H54 (cell line): ENCODE measurements around the gene SYN1.
"Not testable (repeated sequence)": the region's sequence is repeated elsewhere in the genome, so short reads cannot be mapped to it uniquely, and the experiment has no call there.

Experiments
- DNase-seq: peaks from one replicate; pipeline ENCODE4 v3.0.0; 2011; ENCODE audit warnings: low spot score, mixed read lengths; ENCODE audit not compliant: insufficient read length
- FAIRE-seq: peaks from 3 replicates; lab custom pipeline; 2011; peaks lifted over from hg19 to GRCh38; lab: Jason Lieb, UNC
- POLR2A ChIP-seq: IDR thresholded peaks from 2 replicates; pipeline ENCODE4 v1.6.1; 2011; ENCODE audit warnings: low read depth, mild to moderate bottlenecking, low read length

The SYN1 gene

DNA sequence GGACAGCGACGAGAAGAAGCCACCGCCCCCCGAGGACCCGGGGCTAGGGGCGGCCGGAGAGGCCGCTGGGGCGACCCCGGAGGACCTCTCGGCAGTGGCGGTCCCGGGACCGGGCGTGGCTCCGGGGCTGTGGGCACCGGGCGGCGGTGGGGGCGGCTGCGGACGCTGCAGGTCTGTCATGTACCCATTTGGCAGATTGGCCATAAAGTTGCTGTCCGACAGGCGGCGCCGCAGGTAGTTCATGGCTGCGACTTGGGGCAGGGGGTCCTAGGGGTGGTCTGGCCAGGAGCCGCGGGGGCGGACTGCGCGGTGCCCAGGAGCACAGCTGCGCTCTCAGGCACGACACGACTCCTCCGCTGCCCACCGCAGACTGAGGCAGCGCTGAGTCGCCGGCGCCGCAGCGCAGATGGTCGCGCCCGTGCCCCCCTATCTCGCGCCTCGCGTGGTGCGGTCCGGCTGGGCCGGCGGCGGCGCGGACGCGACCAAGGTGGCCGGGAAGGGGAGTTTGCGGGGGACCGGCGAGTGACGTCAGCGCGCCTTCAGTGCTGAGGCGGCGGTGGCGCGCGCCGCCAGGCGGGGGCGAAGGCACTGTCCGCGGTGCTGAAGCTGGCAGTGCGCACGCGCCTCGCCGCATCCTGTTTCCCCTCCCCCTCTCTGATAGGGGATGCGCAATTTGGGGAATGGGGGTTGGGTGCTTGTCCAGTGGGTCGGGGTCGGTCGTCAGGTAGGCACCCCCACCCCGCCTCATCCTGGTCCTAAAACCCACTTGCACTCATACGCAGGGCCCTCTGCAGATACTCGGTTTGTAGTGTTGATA is at the start of gene SYN1:
Gene SYN1 (minus strand): TSS at position 372 of the 817 bp plus-strand sequence. CDS start 129 bp downstream, at position 243.
- DNase-seq (no peak), FAIRE-seq (no peak)
- no peak for TF ChIP-seq POLR2A

DNA sequence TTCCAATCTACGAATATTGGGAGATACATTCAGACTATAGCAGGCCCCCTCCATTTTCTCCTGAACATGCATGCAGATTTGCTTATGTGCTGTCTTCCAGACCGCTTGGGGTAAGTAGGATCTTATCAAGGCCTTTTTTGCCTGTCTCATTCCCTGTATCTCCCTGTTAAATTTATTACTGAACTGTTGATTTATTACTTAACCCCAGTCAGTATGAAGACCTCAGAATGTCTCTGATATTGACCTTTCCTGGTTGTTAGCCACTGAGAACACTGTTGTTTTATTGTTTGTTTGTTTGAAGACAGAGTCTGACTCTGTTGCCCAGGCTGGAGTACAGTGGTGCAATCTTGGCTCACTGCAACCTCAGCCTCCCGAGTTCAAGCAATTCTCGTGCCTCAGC is 46.1 kb upstream of the SYN1 start:
- FAIRE-seq, DNase-seq: not testable (repeated sequence)

DNA sequence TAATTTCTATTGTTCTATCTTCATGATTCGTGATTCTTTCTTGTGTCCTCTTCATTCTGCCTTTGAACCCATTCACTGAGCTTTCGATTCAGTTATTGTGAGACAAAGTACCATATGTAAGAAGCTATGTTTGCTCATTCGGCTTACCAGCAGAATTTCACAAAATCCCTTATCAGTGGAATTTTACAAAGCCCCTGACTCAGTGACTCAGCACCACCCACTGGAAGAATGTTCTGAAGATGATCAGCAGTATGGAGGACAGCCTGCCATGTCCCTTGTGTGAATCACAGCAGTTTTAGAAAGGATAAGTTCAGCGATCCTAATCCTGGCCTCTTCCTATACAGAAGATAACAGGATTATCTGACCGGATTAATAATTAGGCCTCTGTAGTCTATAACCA is 45.1 kb upstream of the SYN1 start:
- DNase-seq = no peak
- FAIRE-seq = no peak
- TF ChIP-seq POLR2A = no peak

DNA sequence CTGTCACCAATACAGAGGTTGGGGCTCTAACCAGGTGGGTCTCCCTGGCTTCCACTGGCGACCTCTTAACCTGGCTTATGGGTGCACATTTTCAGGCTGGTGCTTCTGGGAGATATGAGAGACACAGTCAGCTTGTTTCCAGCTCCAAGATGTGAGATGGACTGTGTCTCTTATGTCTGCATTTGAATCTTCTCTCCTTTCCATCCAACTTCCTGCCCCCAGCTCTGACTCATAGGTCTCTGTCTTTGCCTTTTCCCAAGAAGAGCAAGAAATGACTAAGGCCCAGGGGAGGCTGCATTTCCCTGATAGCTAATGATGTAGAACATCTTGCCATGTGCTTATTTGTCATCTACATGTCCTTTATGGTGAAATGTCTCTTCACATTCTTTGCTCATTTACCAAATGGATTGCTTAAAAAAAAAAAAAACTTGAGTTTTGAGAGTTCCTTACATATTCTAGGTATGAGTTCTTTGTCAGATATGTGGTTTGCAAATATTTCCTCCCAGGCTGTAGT is 42.5 kb upstream of the SYN1 start:
- no peak for DNase-seq
- no peak for TF ChIP-seq POLR2A
- FAIRE-seq = no peak

DNA sequence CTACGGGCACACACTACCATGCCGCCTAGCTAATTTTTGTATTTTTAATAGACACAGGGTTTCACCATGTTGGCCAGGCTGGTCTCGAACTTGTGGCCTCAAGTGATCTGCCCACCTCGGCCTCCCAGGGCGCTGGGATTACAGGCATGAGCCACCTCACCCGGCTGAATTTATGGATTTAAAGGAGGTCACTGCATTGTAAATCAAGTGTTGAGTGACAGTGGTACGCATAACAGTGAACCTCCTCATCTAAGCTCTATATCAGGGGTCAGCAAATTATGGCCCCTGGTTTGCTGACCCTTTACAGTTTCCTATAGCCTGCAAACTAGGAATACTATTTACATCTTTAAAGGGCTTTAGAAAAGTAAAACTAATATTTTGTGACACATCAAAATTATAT is 41.9 kb upstream of the SYN1 start:
- TF ChIP-seq POLR2A = no peak
- FAIRE-seq (no peak), DNase-seq (no peak)

DNA sequence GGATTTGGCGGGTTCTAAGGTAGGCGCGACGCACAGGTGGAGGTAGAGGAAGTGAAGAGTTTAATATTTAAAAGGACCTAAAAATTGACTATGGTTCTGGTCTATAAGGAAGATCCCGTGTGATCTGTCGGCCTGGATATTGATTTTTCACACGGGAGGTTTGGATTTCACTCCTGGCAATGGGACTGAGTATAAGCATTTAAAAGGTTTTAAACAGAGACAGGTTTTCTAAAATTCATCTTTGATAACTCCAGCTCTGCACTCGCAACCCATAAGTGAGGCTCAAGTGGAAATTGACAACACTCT is 39.7 kb upstream of the SYN1 start:
- FAIRE-seq (no peak), DNase-seq (no peak)
- TF ChIP-seq POLR2A = no peak

DNA sequence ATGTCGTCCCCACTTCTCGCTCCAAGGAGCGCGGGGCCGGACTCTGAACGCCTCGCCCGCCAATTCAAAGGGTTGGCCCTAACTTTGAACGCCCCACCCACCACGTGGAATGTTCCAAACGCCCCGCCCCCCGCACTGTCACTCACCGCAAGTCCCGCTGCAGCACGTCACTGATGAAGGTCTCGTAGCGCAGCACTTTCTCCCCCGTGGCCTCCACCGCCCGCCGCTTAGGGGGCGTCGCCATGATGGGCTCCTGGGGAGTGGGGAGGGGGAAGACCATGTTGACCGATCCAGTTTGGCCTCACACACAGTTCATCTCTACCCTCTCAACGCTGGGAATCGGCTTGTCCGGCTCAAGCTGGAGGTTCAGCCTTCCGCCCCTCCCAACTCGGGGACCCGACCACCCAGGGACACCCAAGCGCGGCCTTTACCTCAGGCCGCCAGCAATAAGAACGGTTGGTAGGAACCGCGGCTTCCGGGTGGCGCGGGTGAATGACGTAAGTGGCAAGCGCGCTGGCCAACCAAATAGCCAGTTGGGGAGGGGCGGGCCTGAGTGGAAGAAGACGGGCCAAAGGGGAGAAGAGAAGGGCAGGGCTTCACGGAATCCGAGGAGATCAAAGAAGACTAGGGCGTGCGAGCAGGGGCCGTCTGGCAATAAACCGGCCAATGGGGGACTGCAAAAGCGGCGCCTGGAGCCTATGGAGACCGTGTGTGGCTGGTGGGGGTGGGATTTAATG is 39.2 kb upstream of the SYN1 start, which contains the start of gene UXT:
Gene UXT (minus strand): TSS at position 497 of the 737 bp plus-strand sequence. CDS start 253 bp downstream, at position 244.
- DNase-seq (peak; percentile 33), FAIRE-seq (peak; percentile 50)
- 0 out of 2 replicates have a peak, but pooled peaks have one; percentile 58 for TF ChIP-seq POLR2A

DNA sequence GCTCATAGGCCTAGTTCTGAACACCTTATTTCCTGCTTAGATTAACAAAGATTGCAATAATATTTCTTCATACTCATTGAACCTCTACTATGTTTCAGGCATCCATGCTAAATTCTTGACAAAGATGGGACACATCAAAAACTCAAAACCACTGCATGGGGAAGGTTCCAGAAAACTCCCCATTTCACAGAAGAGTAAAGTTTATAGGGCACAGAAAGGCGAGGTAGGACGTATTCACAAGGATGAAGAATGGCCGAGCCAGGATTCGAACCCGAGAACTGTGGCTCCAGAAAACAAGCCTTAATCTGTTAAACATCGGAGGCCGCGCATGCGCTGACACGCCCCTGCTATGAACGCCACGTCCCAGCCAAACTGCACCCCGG is 38.6 kb upstream of the SYN1 start:
- no peak for TF ChIP-seq POLR2A
- FAIRE-seq (no peak), DNase-seq (no peak)

DNA sequence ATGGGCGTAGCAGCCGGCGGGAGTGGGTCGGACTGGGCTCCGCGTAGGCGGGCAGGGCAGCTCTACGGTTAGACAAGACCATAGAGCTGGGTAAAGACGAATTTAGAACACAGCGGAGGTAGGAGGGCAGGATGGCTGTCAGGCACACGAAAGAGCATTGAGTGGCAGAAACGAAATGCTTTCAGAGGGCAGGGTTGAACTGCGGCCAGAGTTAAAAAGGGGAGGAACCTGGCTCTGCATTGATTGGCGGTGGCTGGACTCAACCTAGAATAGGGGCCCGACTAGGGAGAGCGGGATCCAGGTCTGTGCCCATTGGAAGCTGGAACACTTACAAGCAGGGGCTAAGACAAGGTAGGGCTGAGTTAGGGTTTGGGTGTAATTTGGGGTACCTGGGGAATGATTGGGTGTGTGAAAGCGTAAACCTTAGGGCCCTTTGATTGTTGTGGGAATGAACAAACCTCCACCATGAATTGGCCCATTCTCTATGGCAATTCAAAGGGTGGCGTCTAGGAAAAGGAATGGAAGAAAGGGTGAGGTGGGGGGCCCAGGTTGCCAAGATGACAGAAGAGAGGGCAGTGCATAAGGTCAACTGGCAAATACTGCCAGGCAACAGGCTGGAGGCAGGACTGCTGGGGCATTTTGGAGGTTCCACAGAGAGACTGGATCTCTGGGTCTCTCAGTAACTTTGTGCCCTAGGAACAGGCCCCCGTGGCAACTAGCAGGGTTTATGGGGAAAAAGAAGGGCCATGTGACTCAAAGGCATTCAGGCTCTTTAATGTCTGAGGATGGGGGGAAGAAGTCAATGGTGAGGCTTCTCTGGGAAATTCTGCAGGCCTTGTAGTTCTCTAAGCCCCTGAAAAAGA is 31.6 kb upstream of the SYN1 start:
- FAIRE-seq = no peak
- TF ChIP-seq POLR2A = no peak

DNA sequence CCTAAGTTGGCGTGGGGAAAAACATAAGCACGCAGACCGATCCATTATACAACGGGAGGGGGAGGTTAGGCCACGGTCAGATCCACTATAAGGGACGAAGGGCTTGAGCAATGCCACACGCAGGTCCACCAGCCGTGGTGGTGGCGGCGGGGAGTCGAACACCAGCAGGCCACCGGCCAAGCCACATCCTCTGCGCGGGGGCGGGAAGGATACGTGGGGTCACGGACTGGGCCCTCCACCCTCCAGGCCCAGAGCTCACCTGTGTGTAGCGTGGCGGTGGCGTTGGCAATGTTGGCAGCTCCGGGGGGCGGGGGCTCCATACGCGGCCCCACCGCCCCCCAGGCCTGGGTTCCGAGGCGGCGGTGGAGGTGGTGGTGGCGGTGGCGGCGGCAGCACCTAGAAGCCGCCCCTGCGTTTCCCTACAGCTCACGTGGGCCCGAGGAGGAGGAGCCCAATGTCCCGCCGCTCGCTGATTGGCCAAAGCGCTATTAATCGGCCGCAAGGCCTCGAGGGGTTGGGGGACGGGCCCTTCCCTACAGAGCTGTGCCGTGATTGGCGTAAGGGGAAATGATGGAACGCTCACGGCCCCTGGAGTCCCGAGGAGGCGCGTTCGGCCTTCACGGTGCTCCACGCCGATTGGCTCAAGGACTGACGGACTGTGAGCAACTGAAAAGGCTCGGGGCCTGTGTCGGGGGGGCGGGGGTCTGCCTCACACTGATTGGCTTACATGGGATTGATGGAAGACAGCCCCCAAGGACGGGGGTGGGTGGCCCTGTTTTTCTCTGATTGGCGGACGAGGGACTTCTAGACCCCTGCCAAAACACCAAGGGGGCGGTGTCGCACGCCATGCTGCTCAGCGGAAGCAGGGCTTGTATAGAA is 30.7 kb upstream of the SYN1 start, which contains the start of gene ELK1:
Gene ELK1 (minus strand): TSS at position 400 of the 879 bp plus-strand sequence. CDS start 9,122 bp downstream, outside the sequence.
- peak; percentile 50 for DNase-seq
- peak; percentile 32; the same call in 1 of the 2 replicates for TF ChIP-seq POLR2A
- peak; percentile 48 for FAIRE-seq

More for the DNA sequence above, 31.6 kb upstream of the SYN1 start:
- no peak for DNase-seq

DNA sequence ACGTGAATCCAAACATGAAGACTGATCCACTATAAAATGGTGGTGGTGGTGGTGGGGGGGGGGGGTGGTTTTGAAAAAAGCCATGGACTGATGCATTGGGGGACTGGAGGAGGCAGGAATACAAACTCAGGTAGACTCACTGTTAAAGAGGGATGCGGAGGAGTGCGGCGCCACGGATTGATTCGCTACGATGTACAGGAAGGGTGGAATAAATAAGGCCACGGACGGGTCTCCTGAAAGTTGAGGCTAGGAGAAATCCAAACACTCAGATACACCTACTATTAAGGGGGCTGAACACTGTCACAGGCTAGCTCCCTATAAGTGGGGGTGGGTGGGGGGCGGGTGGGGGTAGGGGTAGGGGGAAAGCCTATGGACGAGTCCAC is 30.1 kb upstream of the SYN1 start:
- no peak for FAIRE-seq
- TF ChIP-seq POLR2A = no peak
- no peak for DNase-seq

DNA sequence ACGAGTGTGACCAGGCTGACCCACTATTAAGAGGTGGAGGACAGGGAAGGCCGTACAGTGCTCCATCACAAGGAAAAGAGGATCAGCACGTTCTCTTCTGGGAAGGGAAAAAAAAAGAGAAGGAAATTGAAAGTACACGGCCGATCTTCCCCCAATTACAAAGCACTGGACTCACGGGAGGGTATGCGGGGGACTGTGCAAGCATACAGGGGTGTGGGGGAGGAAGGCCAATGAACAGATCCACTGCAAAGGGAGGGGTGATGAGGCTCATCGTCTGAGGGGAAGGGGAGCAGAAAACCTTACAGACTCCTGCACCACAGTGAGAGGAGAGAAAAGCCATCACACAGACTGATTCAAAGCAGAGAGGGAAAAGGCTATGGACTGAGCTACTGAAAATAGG is 29.6 kb upstream of the SYN1 start:
- no peak for DNase-seq
- TF ChIP-seq POLR2A = no peak
- FAIRE-seq = no peak
